GM06990 (cell line): ENCODE data around the gene MARK1.
A peak's percentile ranks its signal among the peaks of the same experiment; 100 is the strongest.

ENCODE experiments used
- DNase-seq: peaks from one replicate; pipeline ENCODE4 v3.0.0-alpha.2; 2011; ENCODE audit not compliant: insufficient read length; ENCODE audit errors: extremely low read depth
- H3K27me3 ChIP-seq: replicated peaks from 2 replicates; pipeline ENCODE4 v1.6.0; 2011; ENCODE audit warnings: low read length; ENCODE audit not compliant: control insufficient read depth, insufficient read depth
- H3K36me3 ChIP-seq: 2 replicates; pipeline ENCODE4 v1.5.1; 2011; ENCODE audit warnings: low read length; ENCODE audit not compliant: control insufficient read depth, insufficient read depth
- H3K4me3 ChIP-seq: replicated peaks from 2 replicates; pipeline ENCODE4 v1.5.1; 2011; ENCODE audit warnings: low read depth, mild to moderate bottlenecking, control low read depth, low read length
- CTCF ChIP-seq: IDR thresholded peaks from 2 replicates; pipeline ENCODE4 v1.5.1; 2011; ENCODE audit warnings: low read length, control low read depth, mild to moderate bottlenecking, inconsistent platforms; ENCODE audit not compliant: insufficient read depth, poor library complexity, severe bottlenecking

Gene MARK1

GRCh38 chr1:220573836-220574235 is 45.9 kb downstream of the MARK1 start:
- DNase-seq, result no peak
- H3K27me3 ChIP-seq, result no peaks in the 10 kb centered on the region
- no peaks in the 10 kb centered on the region for H3K36me3 ChIP-seq
- no peak overlapping the region for H3K4me3 ChIP-seq
- no peak for TF ChIP-seq CTCF

GRCh38 chr1:220575718-220576497 is 48.0 kb downstream of the MARK1 start:
- Histone ChIP-seq H3K36me3 (no peaks in the 10 kb centered on the region), H3K27me3 (no peaks in the 10 kb centered on the region), H3K4me3 (no peak overlapping the region)
- TF ChIP-seq CTCF, result no peak
- DNase-seq, result no peak

- Histone ChIP-seq H3K36me3 (no peaks in the 10 kb centered on the region), H3K27me3 (no peaks in the 10 kb centered on the region), H3K4me3 (no peak overlapping the region)
- TF ChIP-seq CTCF, result no peak
- no peak for DNase-seq
These were observed 50.0 kb downstream of the MARK1 start for GRCh38 chr1:220577926-220578325.

GRCh38 chr1:220579317-220579716 is 51.4 kb downstream of the MARK1 start:
- DNase-seq, result peak; percentile 22
- no peaks in the 10 kb centered on the region for H3K36me3 ChIP-seq
- no peak overlapping the region for H3K4me3 ChIP-seq
- H3K27me3 ChIP-seq, result no peaks in the 10 kb centered on the region
- TF ChIP-seq CTCF, result no peak

GRCh38 chr1:220592714-220593113 is 64.8 kb downstream of the MARK1 start:
- no peaks in the 10 kb centered on the region for H3K36me3 ChIP-seq
- no peak overlapping the region for H3K4me3 ChIP-seq
- no peak for DNase-seq
- H3K27me3 ChIP-seq, result no peaks in the 10 kb centered on the region
- TF ChIP-seq CTCF, result no peak

GRCh38 chr1:220594356-220594755 is 66.4 kb downstream of the MARK1 start:
- no peak for DNase-seq
- no peak for TF ChIP-seq CTCF
- no peaks in the 10 kb centered on the region for H3K36me3 ChIP-seq
- no peak overlapping the region for H3K4me3 ChIP-seq
- H3K27me3 ChIP-seq, result no peaks in the 10 kb centered on the region
